Transverse colon (tissue), 4 donors: ENCODE measurements around the gene BFSP2. TPM values are rescaled to one million over a fixed set of nuclear protein-coding genes. Genes with fewer than 3 reads are reported as not detected.

Experiments
- DNase-seq: peaks from one replicate; pipeline ENCODE4 v3.0.0-alpha.2; 2019
- H3K27ac ChIP-seq, 4 donors: fragments of 200-600 bp; sonication (generic); 2 replicates each; pipeline ENCODE4 v1.5.1; 2016 to 2018; ENCODE audit warnings: inconsistent platforms in 4 of 4
- H3K27me3 ChIP-seq: fragments of 200-600 bp; sonication (generic); 2 replicates; pipeline ENCODE4 v1.5.1; 2017; ENCODE audit warnings: inconsistent platforms
- H3K36me3 ChIP-seq, 4 donors: fragments of 200-600 bp; sonication (generic); 2 replicates each; pipeline ENCODE4 v1.5.1; 2017 to 2019; ENCODE audit warnings: inconsistent platforms in 4 of 4
- H3K4me1 ChIP-seq, 4 donors: fragments of 200-600 bp; sonication (generic); 2 replicates each; pipeline ENCODE4 v1.5.1; 2017 to 2020; ENCODE audit warnings: inconsistent platforms in 4 of 4
- H3K4me3 ChIP-seq, 4 donors: fragments of 200-600 bp; sonication (generic); 1 replicate in 1 of 4; 2 replicates in 3 of 4; pipeline versions ENCODE4 v1.5.1 to v1.6.1; 2017 to 2019; ENCODE audit warnings: inconsistent platforms in 4 of 4
- H3K9me3 ChIP-seq, 2 donors: fragments of 200-600 bp; sonication (generic); 2 replicates each; pipeline ENCODE4 v1.5.1; 2017 to 2019; ENCODE audit warnings: inconsistent platforms in 2 of 2
- CTCF ChIP-seq, 5 experiments: fragments of 200-600 bp in 3 of 5; fragments of 450-650 bp in 2 of 5; sonication (generic) in 3 of 5; IDR thresholded peaks; 1 replicate in 2 of 5; 2 replicates in 3 of 5; pipeline ENCODE4 v1.5.1; 2016 to 2017; ENCODE audit warnings: antibody characterized with exemption in 5 of 5, inconsistent platforms in 3 of 5, mild to moderate bottlenecking in 2 of 5, moderate library complexity in 1 of 5
- EP300 ChIP-seq: sonication (generic); formaldehyde crosslinking; IDR thresholded peaks from one replicate; pipeline ENCODE4 v1.6.1; 2017; ENCODE audit warnings: antibody characterized with exemption, low read depth
- POLR2A ChIP-seq: fragments of 450-650 bp; IDR thresholded peaks from one replicate; pipeline ENCODE4 v1.6.1; 2016; ENCODE audit warnings: antibody characterized with exemption, mild to moderate bottlenecking, moderate library complexity
- POLR2AphosphoS5 ChIP-seq, 3 donors: sonication (generic); formaldehyde crosslinking; IDR thresholded peaks; one replicate each; pipeline ENCODE4 v1.6.1; 2016; ENCODE audit warnings: antibody characterized with exemption in 3 of 3
- WGBS, 2 donors: methylation state at CpG; one replicate each; pipeline ENCODE4 v1.1.5; 2018; ENCODE audit warnings: low coverage in 1 of 2; 5-methylcytosine and 5-hydroxymethylcytosine counted together
- in situ Hi-C, 4 donors: fragments of 200-750 bp; cut with MboI; loops; one replicate each; pipeline versions ENCODE4 v1.15.0 to v1.15.1; 2017; ENCODE audit warnings: low sequenced_read_pairs in 3 of 4, low pct_ligation_motif_present in 1 of 4, low pct_unique_long_range_greater_than_20kb in 1 of 4
- intact Hi-C: fragments of 100-400 bp; cut with DNase I; formaldehyde crosslinking; loops from one replicate; pipeline ENCODE4 v1.15.1; 2023; ENCODE audit warnings: low total_unique reads
- total RNA-seq, 4 donors: library from RNA; depleted of rRNA; stranded (reverse); fragments of >200 nt; gene quantifications; one replicate each; pipeline ENCODE4 v1.1.0, GENCODE V29; 2016

The BFSP2 gene
- total RNA-seq, 4 donors from 2014 or later, result not detected

- in situ Hi-C loops (no loop called here), intact Hi-C loops (no loop called here)
- H3K9me3 ChIP-seq, result no peaks in the 10 kb centered on the region
- H3K27ac ChIP-seq, result no peak overlapping the region
- no peaks in the 10 kb centered on the region for H3K27me3 ChIP-seq
- H3K4me3 ChIP-seq, result no peak overlapping the region
- H3K36me3 ChIP-seq, result no peaks in the 10 kb centered on the region
- 62 to 94% methylated on average over 2 to 4 of the region's 4 CpGs for WGBS, 2 donors
- TF ChIP-seq EP300 (no peak), POLR2AphosphoS5 (IDR thresholded peaks at IDR 0.05) (no peak), POLR2A (no peak), CTCF (IDR thresholded peaks at IDR 0.05) (no peak)
- no peak for DNase-seq
- H3K4me1 ChIP-seq, result no peaks in the 10 kb centered on the region
These were observed 38.4 kb upstream of the BFSP2 start for GRCh38 chr3:133361435-133361834.

GRCh38 chr3:133362539-133362938 lies 37.3 kb upstream of the BFSP2 start:
- intact Hi-C loops, result no loop called here
- no peaks in the 10 kb centered on the region for H3K4me1 ChIP-seq
- H3K27ac ChIP-seq, result no peak overlapping the region
- 69 to 72% methylated on average over 4 of the region's 4 CpGs for WGBS, 2 donors
- TF ChIP-seq EP300, result no peak
- TF ChIP-seq CTCF (IDR thresholded peaks at IDR 0.05), result no peak
- DNase-seq, result no peak
- H3K4me3 ChIP-seq, result no peak overlapping the region
- in situ Hi-C loops, result no loop called here
- H3K27me3 ChIP-seq, result no peaks in the 10 kb centered on the region
- H3K36me3 ChIP-seq, result no peaks in the 10 kb centered on the region
- H3K9me3 ChIP-seq, result no peaks in the 10 kb centered on the region

- DNase-seq, result no peak
- 60 to 98% methylated on average over 1 to 4 of the region's 4 CpGs for WGBS, 2 donors
- H3K9me3 ChIP-seq, result no peaks in the 10 kb centered on the region
- no peaks in the 10 kb centered on the region for H3K36me3 ChIP-seq
- no peaks in the 10 kb centered on the region for H3K27me3 ChIP-seq
- TF ChIP-seq CTCF (IDR thresholded peaks at IDR 0.05) (no peak), POLR2A (no peak), EP300 (no peak)
- H3K4me1 ChIP-seq, result no peaks in the 10 kb centered on the region
- H3K4me3 ChIP-seq, result no peak overlapping the region
- in situ Hi-C loops (no loop called here), intact Hi-C loops (no loop called here)
- H3K27ac ChIP-seq, result no peak overlapping the region
These were observed 35.2 kb upstream of the BFSP2 start for GRCh38 chr3:133364704-133365103.

GRCh38 chr3:133366921-133367320 lies 32.9 kb upstream of the BFSP2 start:
- H3K27me3 ChIP-seq, result no peaks in the 10 kb centered on the region
- no peaks in the 10 kb centered on the region for H3K36me3 ChIP-seq
- in situ Hi-C loops, result no loop called here
- no peaks in the 10 kb centered on the region for H3K9me3 ChIP-seq
- no peaks in the 10 kb centered on the region for H3K4me1 ChIP-seq
- DNase-seq, result no peak
- 95 to 96% methylated on average over 2 of the region's 2 CpGs for WGBS, 2 donors
- TF ChIP-seq CTCF (IDR thresholded peaks at IDR 0.05), result no peak
- no peak for TF ChIP-seq POLR2A
- TF ChIP-seq EP300, result no peak
- TF ChIP-seq POLR2AphosphoS5 (IDR thresholded peaks at IDR 0.05), result no peak
- H3K27ac ChIP-seq, result no peak overlapping the region
- intact Hi-C loops, result no loop called here
- no peak overlapping the region for H3K4me3 ChIP-seq
